Erythroblast (primary cell): ENCODE measurements around the gene IKBIP.
"Not testable (repeated sequence)": the region's sequence is repeated elsewhere in the genome, so short reads cannot be mapped to it uniquely, and the experiment has no call there.

Experiments used
- DNase-seq, 2 experiments: peaks; one replicate each; lab custom pipeline; 2025; lab: John Stamatoyannopoulos, UW
- GATA1 ChIP-seq: IDR thresholded peaks from 2 replicates; pipeline ENCODE4 v1.6.1; 2011; ENCODE audit warnings: low read depth, mild to moderate bottlenecking, control low read depth, low read length, moderate library complexity
- POLR2A ChIP-seq: IDR thresholded peaks from 2 replicates; pipeline ENCODE4 v1.6.1; 2011; ENCODE audit warnings: mild to moderate bottlenecking, low read length

Gene IKBIP

DNA sequence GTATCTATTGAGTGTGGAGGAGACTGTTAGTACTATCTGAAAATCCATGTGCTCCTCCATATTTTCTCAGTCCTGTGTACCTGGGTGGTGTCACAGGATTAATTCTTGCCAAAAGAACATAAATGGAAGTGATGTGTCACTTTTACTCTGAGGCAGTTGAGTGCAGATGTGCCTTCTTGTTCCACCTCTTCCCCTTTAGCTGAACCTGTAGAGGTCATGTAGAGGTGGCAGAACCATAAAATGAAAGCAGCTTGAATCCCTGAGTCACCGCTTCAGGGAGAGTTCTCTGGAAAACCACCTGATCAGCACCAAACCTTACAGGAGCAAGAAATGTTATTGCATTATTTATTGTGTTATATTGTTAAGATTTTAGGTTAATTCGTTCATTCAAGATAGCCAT lies 65.8 kb downstream of the IKBIP start:
- DNase-seq, result no peak
- no peak for TF ChIP-seq GATA1
- TF ChIP-seq POLR2A, result no peak

- DNase-seq, result no peak
- TF ChIP-seq GATA1 (no peak), POLR2A (no peak)
Observed at GRCh38 chr12:98578392-98578791, 66.2 kb downstream of the IKBIP start.

GRCh38 chr12:98576795-98577194 lies 67.8 kb downstream of the IKBIP start:
- not testable (repeated sequence) for DNase-seq

DNA sequence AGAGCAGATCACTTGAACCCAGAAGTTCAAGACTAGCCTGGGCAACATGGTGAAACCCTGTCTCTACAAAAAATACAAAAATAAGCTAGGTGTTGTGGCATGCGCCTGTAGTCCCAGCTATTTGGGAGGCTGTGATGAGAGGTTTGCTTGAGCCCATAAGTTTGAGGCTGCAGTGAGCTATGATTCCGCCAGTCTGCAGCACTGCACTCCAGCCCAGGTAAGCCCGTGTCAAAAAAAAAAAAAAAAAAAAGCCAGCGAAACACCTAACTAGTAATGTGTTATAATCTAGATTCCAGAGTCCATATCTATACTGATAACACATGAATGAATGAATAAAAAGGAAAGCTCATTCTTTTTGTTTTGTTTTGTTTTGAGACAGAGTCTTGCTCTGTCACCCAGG lies 69.6 kb downstream of the IKBIP start:
- TF ChIP-seq GATA1 (no peak), POLR2A (no peak)

More for the DNA sequence above, 69.6 kb downstream of the IKBIP start:
- no peak for DNase-seq
